Activated CD4-positive, alpha-beta T cell treated with anti-CD3 and anti-CD28 coated beads for 4 hours (primary cell): ENCODE data around the gene USF3.

Experiments used
- DNase-seq, 2 donors: peaks; one replicate each; pipeline ENCODE4 v3.0.0-alpha.2; 2020

Gene USF3, protein sequence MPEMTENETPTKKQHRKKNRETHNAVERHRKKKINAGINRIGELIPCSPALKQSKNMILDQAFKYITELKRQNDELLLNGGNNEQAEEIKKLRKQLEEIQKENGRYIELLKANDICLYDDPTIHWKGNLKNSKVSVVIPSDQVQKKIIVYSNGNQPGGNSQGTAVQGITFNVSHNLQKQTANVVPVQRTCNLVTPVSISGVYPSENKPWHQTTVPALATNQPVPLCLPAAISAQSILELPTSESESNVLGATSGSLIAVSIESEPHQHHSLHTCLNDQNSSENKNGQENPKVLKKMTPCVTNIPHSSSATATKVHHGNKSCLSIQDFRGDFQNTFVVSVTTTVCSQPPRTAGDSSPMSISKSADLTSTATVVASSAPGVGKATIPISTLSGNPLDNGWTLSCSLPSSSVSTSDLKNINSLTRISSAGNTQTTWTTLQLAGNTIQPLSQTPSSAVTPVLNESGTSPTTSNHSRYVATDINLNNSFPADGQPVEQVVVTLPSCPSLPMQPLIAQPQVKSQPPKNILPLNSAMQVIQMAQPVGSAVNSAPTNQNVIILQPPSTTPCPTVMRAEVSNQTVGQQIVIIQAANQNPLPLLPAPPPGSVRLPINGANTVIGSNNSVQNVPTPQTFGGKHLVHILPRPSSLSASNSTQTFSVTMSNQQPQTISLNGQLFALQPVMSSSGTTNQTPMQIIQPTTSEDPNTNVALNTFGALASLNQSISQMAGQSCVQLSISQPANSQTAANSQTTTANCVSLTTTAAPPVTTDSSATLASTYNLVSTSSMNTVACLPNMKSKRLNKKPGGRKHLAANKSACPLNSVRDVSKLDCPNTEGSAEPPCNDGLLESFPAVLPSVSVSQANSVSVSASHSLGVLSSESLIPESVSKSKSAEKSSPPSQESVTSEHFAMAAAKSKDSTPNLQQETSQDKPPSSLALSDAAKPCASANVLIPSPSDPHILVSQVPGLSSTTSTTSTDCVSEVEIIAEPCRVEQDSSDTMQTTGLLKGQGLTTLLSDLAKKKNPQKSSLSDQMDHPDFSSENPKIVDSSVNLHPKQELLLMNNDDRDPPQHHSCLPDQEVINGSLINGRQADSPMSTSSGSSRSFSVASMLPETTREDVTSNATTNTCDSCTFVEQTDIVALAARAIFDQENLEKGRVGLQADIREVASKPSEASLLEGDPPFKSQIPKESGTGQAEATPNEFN (N-terminal part only)

GRCh38 chr3:113695786-113696645 is at the start of gene USF3:
Gene USF3, minus strand, starts transcription at chr3:113696642. Its CDS starts 21,764 bp downstream, at chr3:113674878.
- peak; percentile 76 to 84 for DNase-seq

DNA sequence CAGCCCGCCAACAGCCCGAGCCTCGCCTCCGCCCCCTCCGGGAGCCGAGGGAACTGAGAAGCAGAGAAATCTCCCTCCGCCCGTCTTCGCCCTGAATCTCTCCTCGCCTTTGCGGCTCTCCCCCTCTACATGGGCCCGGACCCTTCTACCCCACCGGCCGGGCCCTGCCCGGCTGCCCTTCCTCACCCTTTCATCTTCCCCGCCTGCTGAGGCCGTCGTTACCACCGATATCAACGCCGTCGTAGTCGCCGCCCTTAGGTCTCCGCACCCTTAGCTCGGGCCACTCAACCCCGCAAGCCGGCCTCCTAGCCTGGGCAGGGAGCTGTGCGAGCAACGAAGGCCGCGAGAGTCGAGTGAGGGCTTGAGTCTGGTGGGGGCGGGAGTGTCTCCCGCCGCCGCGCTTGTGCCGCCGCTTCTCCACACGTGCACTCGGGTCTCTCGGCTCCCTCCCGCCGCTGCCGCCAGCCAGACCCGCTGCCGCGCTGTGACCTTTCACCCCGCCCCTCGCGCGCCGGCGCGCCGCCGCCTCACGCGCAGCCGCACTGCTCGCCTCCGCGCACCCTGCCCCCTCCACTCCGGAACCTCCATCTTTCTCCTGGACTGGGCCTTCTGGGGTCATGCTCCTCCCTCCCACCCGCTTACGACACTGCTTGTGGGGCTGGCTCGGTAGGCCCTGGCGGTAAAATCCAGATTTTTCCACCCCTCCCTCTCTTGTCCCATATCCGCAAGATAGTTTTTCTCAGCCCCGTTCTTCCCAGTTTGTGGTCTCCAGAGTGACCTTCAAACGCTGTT is 49.5 kb upstream of the USF3 start, which contains the start of gene NAA50:
Gene NAA50 (minus strand): TSS at position 494 of the 792 bp plus-strand sequence. CDS start 300 bp downstream, at position 194.
- DNase-seq, result peak; percentile 93

DNA sequence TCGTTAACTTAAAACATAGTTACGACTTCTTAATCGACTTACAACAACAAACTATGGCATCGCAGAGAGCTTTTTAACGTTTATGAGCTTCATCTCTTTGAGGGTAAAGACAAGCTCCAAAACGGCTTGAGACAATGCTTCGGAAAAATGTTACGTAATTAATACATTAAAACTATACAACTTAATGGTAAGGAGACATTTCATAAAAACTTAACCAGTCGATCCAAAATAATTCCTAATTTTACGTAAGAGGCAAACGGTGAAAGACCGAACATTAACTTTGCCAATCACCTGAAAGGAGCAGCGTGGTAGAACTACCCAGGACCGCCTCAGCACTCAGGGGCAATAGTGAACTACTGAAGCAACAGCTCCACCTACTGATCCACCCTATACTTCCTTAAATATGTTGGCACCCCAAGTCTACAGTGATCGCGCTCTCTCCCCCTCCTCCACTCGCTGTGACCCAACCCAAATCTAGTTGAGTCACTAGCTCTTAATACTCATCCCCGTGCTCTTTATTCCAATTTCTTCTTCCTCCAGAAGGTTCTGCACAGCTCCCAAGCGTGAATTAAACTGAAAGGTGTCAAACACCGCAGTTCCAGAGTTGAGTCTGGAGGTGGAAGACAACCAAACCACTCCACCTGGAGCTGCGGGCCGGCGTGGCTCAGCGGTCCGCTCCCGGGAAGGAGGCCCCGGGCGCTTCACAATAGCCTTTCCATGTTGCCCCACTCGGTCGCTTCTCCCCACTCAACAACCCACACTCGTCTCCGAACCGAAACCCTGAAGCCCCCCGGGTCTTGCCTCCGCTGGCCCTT is 48.7 kb upstream of the USF3 start:
- peak; percentile 80 to 84 for DNase-seq

- no peak for DNase-seq
Measured at GRCh38 chr3:113743006-113743630, 46.7 kb upstream of the USF3 start.

DNA sequence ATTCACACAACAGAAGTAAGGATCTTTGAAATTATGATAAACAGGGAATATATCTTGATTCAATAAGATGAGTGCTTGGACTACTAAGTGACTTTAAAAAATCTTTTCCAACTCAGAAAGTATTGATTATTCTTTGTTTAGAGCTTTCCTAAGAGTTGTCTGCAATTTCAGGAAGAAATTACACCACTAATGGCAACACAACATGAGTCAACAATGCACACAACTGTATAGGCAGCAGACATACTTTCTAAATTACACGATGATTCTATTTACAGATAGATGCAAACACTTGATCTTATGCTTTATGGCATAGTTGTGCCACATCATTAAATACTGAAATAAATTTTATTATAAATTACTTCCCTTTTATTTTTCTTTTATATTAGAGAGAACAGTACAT is 45.2 kb upstream of the USF3 start:
- DNase-seq, result no peak

DNA sequence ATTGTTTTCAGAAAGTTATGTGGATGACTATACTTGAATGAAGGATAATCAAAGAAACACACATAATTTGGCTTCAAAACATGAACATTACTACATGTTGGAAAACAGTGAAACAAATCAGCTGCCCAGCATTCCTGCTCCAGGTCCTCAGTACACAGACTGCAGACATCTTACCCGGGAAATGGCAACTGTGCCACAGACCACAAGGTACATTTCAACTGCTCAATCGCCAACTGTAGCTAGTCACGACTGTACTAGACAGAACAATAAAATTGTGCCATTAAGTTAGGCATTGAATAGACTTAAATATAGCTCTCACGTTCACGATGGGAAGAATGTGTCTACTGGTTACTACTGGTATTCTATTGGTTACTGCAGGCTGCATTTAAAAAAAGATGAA is 44.6 kb upstream of the USF3 start:
- no peak for DNase-seq

GRCh38 chr3:113736548-113737089 is 40.2 kb upstream of the USF3 start:
- DNase-seq, result peak; percentile 16 to 25

GRCh38 chr3:113731694-113732093 is 35.3 kb upstream of the USF3 start:
- DNase-seq, result no peak

DNA sequence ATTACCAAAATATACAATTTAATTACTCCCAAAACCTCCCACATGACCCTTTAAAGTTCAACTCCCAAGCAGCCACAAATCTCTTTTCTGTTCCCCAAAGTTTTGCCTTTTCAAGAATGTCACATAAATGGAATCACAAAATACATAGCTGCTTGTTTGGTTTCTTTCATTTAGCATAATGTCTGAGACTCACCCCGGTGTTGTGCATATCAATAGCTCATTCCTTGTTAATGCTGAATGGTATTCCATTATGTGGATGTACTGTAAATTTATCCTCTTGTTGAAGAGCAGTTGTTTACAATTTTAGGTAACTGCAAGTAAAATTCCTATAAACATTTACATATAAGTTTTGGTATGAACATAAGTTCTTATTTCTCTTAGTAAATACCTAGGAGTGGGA is 34.1 kb upstream of the USF3 start:
- no peak for DNase-seq

DNA sequence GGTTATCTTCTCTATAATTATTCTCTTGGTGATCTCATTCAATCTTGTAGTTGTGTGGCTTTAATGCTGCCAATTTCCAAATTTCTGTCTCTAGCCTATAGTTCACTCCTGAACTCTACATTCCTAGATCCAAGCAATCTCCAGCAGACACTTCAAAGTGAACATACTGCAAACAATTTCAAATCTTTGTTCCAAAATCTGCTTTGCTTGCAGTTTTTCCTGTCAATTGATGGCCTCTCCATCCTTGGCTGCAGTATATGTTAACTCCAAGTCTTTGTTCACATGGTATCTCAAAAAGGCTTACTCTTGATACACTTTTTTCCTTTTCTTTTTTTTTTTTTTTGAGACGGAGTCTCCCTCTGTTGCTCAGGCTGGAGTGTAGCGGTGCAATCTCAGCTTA is 32.2 kb upstream of the USF3 start:
- DNase-seq, result no peak

- DNase-seq, result no peak
Measured at GRCh38 chr3:113721636-113722035, 25.2 kb upstream of the USF3 start.

GRCh38 chr3:113719758-113720157 is 23.3 kb upstream of the USF3 start:
- DNase-seq, result no peak

GRCh38 chr3:113719294-113719693 is 22.9 kb upstream of the USF3 start:
- no peak for DNase-seq

DNA sequence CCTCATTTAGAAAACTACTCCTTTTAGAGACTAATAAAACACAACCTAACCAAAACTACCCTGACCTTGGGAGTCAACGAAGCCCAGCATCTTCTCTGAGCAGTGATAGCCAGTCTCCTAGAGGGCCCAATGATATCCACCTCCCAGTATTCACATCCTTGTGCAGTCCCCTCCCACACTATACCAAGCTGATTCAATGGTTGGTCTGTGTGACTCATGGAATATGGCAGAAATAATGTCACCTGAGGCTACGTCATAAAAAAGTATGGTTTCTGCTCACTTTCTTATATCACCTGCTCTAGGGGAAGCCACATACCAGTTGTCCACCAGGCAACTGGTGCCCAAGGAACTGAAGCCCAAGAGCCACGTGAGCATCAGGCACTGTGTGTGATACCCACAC is 21.4 kb upstream of the USF3 start:
- DNase-seq, result no peak

GRCh38 chr3:113717308-113717707 is 20.9 kb upstream of the USF3 start:
- DNase-seq, result no peak

GRCh38 chr3:113714702-113715101 is 18.3 kb upstream of the USF3 start:
- no peak for DNase-seq

- no peak for DNase-seq
Measured at GRCh38 chr3:113712129-113712528, 15.7 kb upstream of the USF3 start.

- DNase-seq, result no peak
Measured at GRCh38 chr3:113707835-113708234, 11.4 kb upstream of the USF3 start.

DNA sequence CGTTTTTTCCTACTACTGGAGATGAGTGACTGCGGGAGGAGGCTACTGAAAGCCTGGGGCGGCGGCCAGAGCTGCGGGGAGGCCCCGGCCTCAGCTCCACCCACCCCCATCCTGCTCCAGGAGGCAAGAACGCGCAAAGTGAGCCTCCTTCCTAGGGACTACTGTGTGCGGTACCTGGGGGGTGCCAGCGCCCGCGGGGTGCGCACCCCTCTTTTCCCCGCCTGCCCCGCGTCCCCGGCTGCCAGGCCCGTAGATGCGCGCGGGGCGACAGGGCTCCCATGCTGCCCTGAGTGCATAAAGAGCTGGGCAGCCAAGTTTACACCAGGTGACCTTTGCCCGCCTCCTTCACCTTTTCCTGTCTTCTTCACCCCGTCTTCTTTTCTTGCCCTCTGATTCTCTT is 2.5 kb upstream of the USF3 start:
- no peak for DNase-seq
